ENCODE measurements around the gene SLC22A1. TPM values are rescaled to one million over a fixed set of nuclear protein-coding genes. Genes with fewer than 3 reads are reported as not detected.
A peak's percentile ranks its signal among the peaks of the same experiment; 100 is the strongest.

SLC22A1 gene
- total RNA-seq, 1 donor from 2014 or later = 3.2 TPM

DNA sequence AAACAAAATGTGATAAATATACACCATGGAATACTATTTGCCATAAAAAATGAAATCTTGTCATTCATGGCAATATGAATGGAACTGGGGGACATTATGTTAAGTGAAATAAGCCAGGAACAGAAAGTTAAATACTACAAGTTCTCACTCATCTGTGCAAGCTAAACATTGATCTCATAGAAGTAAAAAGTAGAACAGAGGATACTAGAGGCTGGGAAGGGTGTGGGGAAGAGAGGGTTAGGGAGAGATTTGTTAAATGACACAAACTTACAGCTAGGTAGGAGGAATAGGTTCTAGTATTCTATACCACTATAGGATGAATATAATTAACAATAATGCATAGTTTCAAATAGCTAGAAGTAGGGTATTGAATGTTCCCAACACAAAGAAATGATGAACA is 76.0 kb downstream of the SLC22A1 start:
- no peaks in the 10 kb centered on the region for H4K20me1 ChIP-seq (ENCODE audit: insufficient read depth, low read length)
- H3K27me3 ChIP-seq (ENCODE audit: insufficient read depth, low read length) = no peaks in the 10 kb centered on the region
- Mint-ChIP-seq H3K27ac (ENCODE audit: unreplicated experiment) (no peak overlapping the region), H3K27me3 (ENCODE audit: low read depth, unreplicated experiment) (no peaks in the 10 kb centered on the region), H3K4me3 (ENCODE audit: unreplicated experiment) (no peak overlapping the region), H3K9me3 (ENCODE audit: unreplicated experiment) (peaks cover 9% of the 10 kb centered on the region), H3K4me1 (ENCODE audit: low read depth, unreplicated experiment) (peaks cover 8% of the 10 kb centered on the region), H3K36me3 (ENCODE audit: low read depth, unreplicated experiment) (no peaks in the 10 kb centered on the region)
- no peaks in the 10 kb centered on the region for H3K9me3 ChIP-seq (ENCODE audit: insufficient read depth, low read depth, low read length)
- H3K4me3 ChIP-seq (ENCODE audit: insufficient read depth, low read depth, low read length) = no peak overlapping the region
- no peak overlapping the region for H3K9ac ChIP-seq (ENCODE audit: low read length)
- H3K4me2 ChIP-seq (ENCODE audit: low read length) = no peak overlapping the region
- TF ChIP-seq CTCF (IDR thresholded peaks at IDR 0.05; ENCODE audit: insufficient read depth, low read depth, low read length) (no peak), EZH2 (IDR thresholded peaks at IDR 0.05; ENCODE audit: insufficient read depth, low read length) (no peak)
- no peaks in the 10 kb centered on the region for H3K4me1 ChIP-seq (ENCODE audit: insufficient read depth, low read length)
- FAIRE-seq (no peak), DNase-seq (ENCODE audit: low read depth) (no peak)
- H2AFZ ChIP-seq (ENCODE audit: low read depth, low read length) = no peak overlapping the region
- H3K36me3 ChIP-seq (ENCODE audit: insufficient read depth, low read length) = no peaks in the 10 kb centered on the region
- H3K79me2 ChIP-seq (ENCODE audit: insufficient read depth, low read length) = no peaks in the 10 kb centered on the region
- no peak overlapping the region for H3K27ac ChIP-seq (ENCODE audit: low read depth, low read length)

- Histone ChIP-seq H3K27ac (ENCODE audit: low read depth, low read length) (no peak overlapping the region), H3K4me2 (ENCODE audit: low read length) (no peak overlapping the region), H3K36me3 (ENCODE audit: insufficient read depth, low read length) (no peaks in the 10 kb centered on the region), H3K79me2 (ENCODE audit: insufficient read depth, low read length) (no peaks in the 10 kb centered on the region), H3K4me1 (ENCODE audit: insufficient read depth, low read length) (no peaks in the 10 kb centered on the region), H3K9ac (ENCODE audit: low read length) (no peak overlapping the region), H2AFZ (ENCODE audit: low read depth, low read length) (no peak overlapping the region), H3K27me3 (ENCODE audit: insufficient read depth, low read length) (no peaks in the 10 kb centered on the region), H4K20me1 (ENCODE audit: insufficient read depth, low read length) (no peaks in the 10 kb centered on the region), H3K9me3 (ENCODE audit: insufficient read depth, low read depth, low read length) (no peaks in the 10 kb centered on the region), H3K4me3 (ENCODE audit: insufficient read depth, low read depth, low read length) (no peak overlapping the region)
- FAIRE-seq (no peak), DNase-seq (ENCODE audit: low read depth) (peak; percentile 38)
- H3K27ac Mint-ChIP-seq (ENCODE audit: unreplicated experiment) = peak overlapping the region; percentile 41
- H3K4me3 Mint-ChIP-seq (ENCODE audit: unreplicated experiment) = no peak overlapping the region
- peaks cover 9% of the 10 kb centered on the region for H3K9me3 Mint-ChIP-seq (ENCODE audit: unreplicated experiment)
- no peaks in the 10 kb centered on the region for H3K36me3 Mint-ChIP-seq (ENCODE audit: low read depth, unreplicated experiment)
- TF ChIP-seq CTCF (IDR thresholded peaks at IDR 0.05; ENCODE audit: insufficient read depth, low read depth, low read length) = no peak
- no peak for TF ChIP-seq EZH2 (IDR thresholded peaks at IDR 0.05; ENCODE audit: insufficient read depth, low read length)
- H3K27me3 Mint-ChIP-seq (ENCODE audit: low read depth, unreplicated experiment) = no peaks in the 10 kb centered on the region
- H3K4me1 Mint-ChIP-seq (ENCODE audit: low read depth, unreplicated experiment) = peaks cover 8% of the 10 kb centered on the region
These were observed 77.1 kb downstream of the SLC22A1 start for GRCh38 chr6:160198606-160199211.

GRCh38 chr6:160201061-160201460 is 79.4 kb downstream of the SLC22A1 start:
- no peaks in the 10 kb centered on the region for H3K27me3 Mint-ChIP-seq (ENCODE audit: low read depth, unreplicated experiment)
- no peak overlapping the region for H3K4me3 Mint-ChIP-seq (ENCODE audit: unreplicated experiment)
- Histone ChIP-seq H3K79me2 (ENCODE audit: insufficient read depth, low read length) (no peaks in the 10 kb centered on the region), H3K9me3 (ENCODE audit: insufficient read depth, low read depth, low read length) (no peaks in the 10 kb centered on the region), H3K4me2 (ENCODE audit: low read length) (no peak overlapping the region), H3K4me1 (ENCODE audit: insufficient read depth, low read length) (no peaks in the 10 kb centered on the region), H3K9ac (ENCODE audit: low read length) (no peak overlapping the region), H2AFZ (ENCODE audit: low read depth, low read length) (no peak overlapping the region), H3K36me3 (ENCODE audit: insufficient read depth, low read length) (no peaks in the 10 kb centered on the region), H3K27me3 (ENCODE audit: insufficient read depth, low read length) (no peaks in the 10 kb centered on the region), H3K4me3 (ENCODE audit: insufficient read depth, low read depth, low read length) (no peak overlapping the region), H4K20me1 (ENCODE audit: insufficient read depth, low read length) (no peaks in the 10 kb centered on the region), H3K27ac (ENCODE audit: low read depth, low read length) (no peak overlapping the region)
- H3K4me1 Mint-ChIP-seq (ENCODE audit: low read depth, unreplicated experiment) = peaks cover 8% of the 10 kb centered on the region
- H3K9me3 Mint-ChIP-seq (ENCODE audit: unreplicated experiment) = peaks cover 1% of the 10 kb centered on the region
- no peaks in the 10 kb centered on the region for H3K36me3 Mint-ChIP-seq (ENCODE audit: low read depth, unreplicated experiment)
- FAIRE-seq (no peak), DNase-seq (ENCODE audit: low read depth) (no peak)
- no peak for TF ChIP-seq EZH2 (IDR thresholded peaks at IDR 0.05; ENCODE audit: insufficient read depth, low read length)
- no peak for TF ChIP-seq CTCF (IDR thresholded peaks at IDR 0.05; ENCODE audit: insufficient read depth, low read depth, low read length)
- no peak overlapping the region for H3K27ac Mint-ChIP-seq (ENCODE audit: unreplicated experiment)

Data from astrocyte (in vitro differentiated cells and primary cell).